Measurements from ENCODE around the gene INSR. TPM values are rescaled to one million over a fixed set of nuclear protein-coding genes. Genes with fewer than 3 reads are reported as not detected.

The INSR gene
- polyA plus RNA-seq, 6 donors from 2014 or later: 0.40 to 2.2 (median 0.52) TPM; not detected in 1

DNA sequence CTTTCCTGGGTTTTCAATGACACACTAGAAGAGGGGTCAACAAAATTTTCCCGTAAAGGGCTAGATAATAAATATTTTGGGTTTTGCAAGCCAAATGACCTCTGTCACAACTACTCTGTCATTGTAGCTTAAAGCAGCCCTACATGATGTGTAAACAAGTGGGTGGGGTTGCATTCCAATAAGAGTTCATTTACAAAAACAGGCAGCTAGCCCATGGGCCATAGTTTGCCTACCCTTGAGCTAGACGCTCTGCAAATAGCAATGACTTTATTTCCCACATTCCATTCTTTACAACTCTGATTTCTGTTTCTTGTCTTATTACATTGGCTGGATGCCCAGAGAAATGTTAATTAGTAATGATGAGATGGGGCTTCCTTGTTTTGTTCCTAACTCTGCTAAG lies 148.7 kb downstream of the INSR start:
- Mint-ChIP-seq H3K4me1 (peaks cover 4 to 7% (median 6%) of the 10 kb centered on the region in 3 donors), H3K36me3 (no peaks in the 10 kb centered on the region), H3K27ac (no peak overlapping the region), H3K9me3 (peaks cover 0 to 13% (median 0%) of the 10 kb centered on the region in 7 donors), H3K4me3 (no peak overlapping the region), H3K27me3 (no peaks in the 10 kb centered on the region)
- ATAC-seq (ENCODE audit: low read depth in 2 of 2) (no peak), DNase-seq (no peak)

DNA sequence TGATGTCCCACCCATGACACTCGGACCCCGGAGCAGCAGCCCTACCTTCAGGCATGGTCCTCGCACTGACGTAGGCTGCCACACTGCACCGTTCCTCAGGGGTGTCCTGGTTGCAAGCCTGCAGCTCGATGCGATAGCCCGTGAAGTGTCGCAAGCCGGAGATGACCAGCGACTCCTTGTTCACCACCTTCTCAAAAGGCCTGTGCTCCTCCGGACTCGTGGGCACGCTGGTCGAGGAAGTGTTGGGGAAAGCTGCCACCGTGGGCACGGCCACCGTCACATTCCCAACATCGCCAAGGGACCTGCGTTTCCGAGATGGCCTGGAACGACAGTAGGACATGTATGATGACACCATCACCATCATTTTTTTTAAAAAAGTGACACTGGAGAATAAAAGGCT lies 151.4 kb downstream of the INSR start:
- Mint-ChIP-seq H3K27me3 (no peaks in the 10 kb centered on the region), H3K27ac (no peak overlapping the region), H3K4me3 (no peak overlapping the region), H3K4me1 (no peaks in the 10 kb centered on the region), H3K9me3 (peaks cover 0 to 13% (median 0%) of the 10 kb centered on the region in 7 donors), H3K36me3 (no peaks in the 10 kb centered on the region)
- DNase-seq (no peak), ATAC-seq (ENCODE audit: low read depth in 2 of 2) (no peak)

DNA sequence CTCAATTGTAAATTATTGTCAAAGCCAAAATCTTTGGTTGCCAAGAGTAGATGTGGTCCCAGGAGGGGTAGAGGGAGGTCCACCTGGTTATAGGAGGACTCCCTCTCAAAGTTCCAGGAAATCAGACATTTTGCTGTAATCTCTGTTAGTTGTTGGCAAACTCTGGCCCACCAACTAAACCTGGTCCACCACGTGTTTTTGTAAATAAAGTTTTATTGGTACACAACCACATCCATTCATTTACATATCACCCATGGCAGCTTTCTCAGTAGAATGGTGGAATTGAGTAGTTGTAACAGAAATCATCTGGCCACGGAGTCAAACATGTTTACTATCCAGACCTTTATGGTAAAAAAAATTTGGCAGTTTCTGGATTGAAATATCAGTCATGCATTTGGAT lies 154.1 kb downstream of the INSR start:
- H3K27me3 Mint-ChIP-seq: no peaks in the 10 kb centered on the region
- ATAC-seq (ENCODE audit: low read depth in 2 of 2) (no peak), DNase-seq (no peak)
- H3K4me3 Mint-ChIP-seq: no peak overlapping the region
- H3K36me3 Mint-ChIP-seq: no peaks in the 10 kb centered on the region
- no peak overlapping the region for H3K27ac Mint-ChIP-seq
- H3K4me1 Mint-ChIP-seq: no peaks in the 10 kb centered on the region
- peaks cover 0 to 2% (median 0%) of the 10 kb centered on the region in 7 donors for H3K9me3 Mint-ChIP-seq

DNA sequence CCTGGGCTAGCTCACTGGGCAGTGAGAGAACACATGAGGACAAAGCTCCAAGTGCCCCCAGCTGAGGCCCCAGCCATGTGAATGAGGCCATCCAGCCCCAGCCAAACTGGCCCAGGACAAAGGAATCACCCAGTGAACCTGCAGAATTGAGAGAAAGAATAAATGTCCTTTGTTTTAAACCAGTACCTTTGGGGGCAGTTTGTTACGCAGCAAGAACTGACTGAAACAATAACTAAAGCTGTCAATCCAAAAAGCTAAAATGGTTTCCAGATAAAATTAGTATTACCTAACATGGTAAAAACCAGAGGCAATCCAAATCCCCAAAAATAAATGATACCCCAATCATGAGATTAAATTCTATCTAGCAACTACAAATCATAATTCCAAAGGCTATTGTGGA lies 155.1 kb downstream of the INSR start:
- no peak for DNase-seq
- no peaks in the 10 kb centered on the region for H3K27me3 Mint-ChIP-seq
- no peak overlapping the region for H3K4me3 Mint-ChIP-seq
- H3K4me1 Mint-ChIP-seq: no peaks in the 10 kb centered on the region
- peak overlapping the region in 2 of 6 donors; percentile 22 to 42 for H3K27ac Mint-ChIP-seq
- ATAC-seq (ENCODE audit: low read depth in 2 of 2): no peak
- no peaks in the 10 kb centered on the region for H3K36me3 Mint-ChIP-seq
- peaks cover 0 to 2% (median 0%) of the 10 kb centered on the region in 7 donors for H3K9me3 Mint-ChIP-seq

DNA sequence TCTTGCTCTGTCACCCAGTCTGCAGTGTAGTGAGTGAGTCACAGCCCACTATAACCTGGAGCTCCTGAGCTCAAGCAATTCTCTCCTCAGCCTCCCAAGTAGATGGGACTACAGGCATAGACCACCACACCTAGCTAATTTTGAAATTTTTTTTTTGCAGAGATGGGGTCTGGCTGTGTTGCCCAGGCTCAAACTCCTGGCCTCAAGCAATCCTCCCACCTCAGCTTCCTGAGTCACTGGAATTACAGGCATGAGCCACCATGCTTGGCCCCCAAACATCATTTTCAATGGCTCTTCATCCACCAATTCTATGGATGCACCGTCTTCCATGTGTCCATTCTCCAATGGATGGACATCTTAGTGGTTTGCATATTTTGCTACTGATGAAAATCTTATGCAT lies 155.8 kb downstream of the INSR start:
- ATAC-seq (ENCODE audit: low read depth in 2 of 2) (no peak), DNase-seq (no peak)
- Mint-ChIP-seq H3K27ac (no peak overlapping the region), H3K4me1 (no peaks in the 10 kb centered on the region), H3K27me3 (no peaks in the 10 kb centered on the region), H3K4me3 (no peak overlapping the region), H3K36me3 (no peaks in the 10 kb centered on the region), H3K9me3 (peaks cover 0 to 2% (median 0%) of the 10 kb centered on the region in 7 donors)

DNA sequence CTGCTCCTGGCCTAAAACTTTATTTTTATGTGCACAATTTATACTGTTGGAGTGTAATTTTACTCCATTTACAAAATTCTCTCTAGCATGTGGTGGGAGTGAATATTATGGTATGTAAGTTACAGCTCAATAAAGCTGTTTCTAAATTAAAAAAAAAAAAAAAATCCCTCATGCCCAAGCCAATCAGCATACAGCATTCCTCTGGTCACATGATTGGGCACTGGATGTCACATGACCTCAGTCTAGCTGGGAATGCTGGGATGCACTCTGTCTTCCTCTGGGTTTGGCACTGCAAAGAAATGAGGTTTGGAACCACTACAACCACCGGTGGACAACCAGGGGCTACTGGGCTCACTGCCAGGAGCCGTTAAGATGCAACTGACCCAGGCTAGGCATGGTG lies 157.1 kb downstream of the INSR start:
- Mint-ChIP-seq H3K4me3 (peak overlapping the region in 1 of 8 donors; percentile 25), H3K27ac (no peak overlapping the region), H3K9me3 (peaks cover 0 to 2% (median 0%) of the 10 kb centered on the region in 7 donors), H3K36me3 (no peaks in the 10 kb centered on the region), H3K27me3 (no peaks in the 10 kb centered on the region), H3K4me1 (no peaks in the 10 kb centered on the region)
- ATAC-seq (ENCODE audit: low read depth in 2 of 2) (no peak), DNase-seq (no peak)

DNA sequence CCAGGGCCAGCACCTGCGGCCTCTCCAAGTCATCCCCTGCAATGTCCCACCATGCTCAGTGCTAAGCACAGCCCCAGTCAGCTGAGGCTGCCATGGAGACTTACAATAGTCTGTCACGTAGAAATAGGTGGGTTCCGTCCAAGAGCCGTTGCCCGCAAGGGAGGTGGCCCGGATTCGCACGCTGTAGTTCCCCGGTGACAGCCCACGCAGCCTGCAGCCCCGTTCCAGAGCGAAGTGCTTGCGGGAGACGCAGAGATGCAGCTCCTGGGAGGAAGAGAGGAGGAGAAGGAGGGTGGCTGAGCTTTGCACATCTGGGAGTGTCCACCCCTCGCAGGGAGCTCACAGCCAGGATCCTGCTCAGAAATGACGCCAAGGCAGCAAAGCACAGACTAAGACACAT lies 162.2 kb downstream of the INSR start:
- no peak for ATAC-seq (ENCODE audit: low read depth in 2 of 2)
- Mint-ChIP-seq H3K4me1 (no peaks in the 10 kb centered on the region), H3K4me3 (no peak overlapping the region), H3K27me3 (no peaks in the 10 kb centered on the region), H3K9me3 (peaks cover 0 to 4% (median 1%) of the 10 kb centered on the region in 7 donors), H3K36me3 (no peaks in the 10 kb centered on the region), H3K27ac (no peak overlapping the region)
- no peak for DNase-seq

DNA sequence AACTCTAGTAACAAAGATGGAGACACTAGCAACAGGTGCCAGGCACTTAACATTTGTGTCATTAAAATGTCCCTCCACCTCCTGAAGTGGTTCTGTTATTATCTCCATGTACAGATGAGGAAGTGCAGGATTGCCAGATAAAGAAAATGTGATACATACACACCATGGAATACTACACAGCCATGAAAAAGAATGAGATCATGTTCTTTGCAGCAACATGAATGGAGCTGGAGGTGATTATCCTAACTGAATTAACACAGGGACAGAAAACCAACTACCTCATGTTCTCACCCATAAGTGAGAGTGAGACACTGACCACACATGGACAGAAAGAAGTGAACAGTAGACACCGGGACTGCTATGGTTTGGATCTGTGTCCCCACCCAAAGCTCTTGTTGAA lies 164.2 kb downstream of the INSR start:
- no peaks in the 10 kb centered on the region for H3K27me3 Mint-ChIP-seq
- H3K36me3 Mint-ChIP-seq: peaks cover 0 to 10% of the 10 kb centered on the region in 2 donors
- no peak overlapping the region for H3K4me3 Mint-ChIP-seq
- ATAC-seq (ENCODE audit: low read depth in 2 of 2) (no peak), DNase-seq (no peak)
- no peak overlapping the region for H3K27ac Mint-ChIP-seq
- H3K9me3 Mint-ChIP-seq: peaks cover 0 to 8% (median 5%) of the 10 kb centered on the region in 7 donors
- no peaks in the 10 kb centered on the region for H3K4me1 Mint-ChIP-seq

DNA sequence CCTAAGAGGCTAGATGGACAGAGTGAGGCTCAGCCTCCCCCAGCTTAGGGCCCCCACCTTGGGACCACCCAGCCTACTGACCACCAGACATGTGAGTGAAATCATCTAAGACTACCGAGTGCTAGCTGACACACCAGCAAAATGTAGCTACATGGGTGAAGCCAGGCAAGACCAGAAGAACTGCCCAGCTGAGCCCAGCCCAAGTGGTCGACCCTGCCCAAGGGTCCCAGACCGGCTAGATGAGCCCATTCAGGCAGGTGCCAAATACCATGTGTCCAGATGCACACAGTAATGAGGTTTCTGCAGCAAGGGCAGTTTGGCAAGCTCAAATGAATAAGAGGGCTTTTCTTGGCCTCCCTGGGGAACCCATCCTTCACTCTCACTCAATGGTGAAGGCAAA lies 168.1 kb downstream of the INSR start:
- H3K36me3 Mint-ChIP-seq: peaks cover 5 to 18% of the 10 kb centered on the region in 2 donors
- ATAC-seq (ENCODE audit: low read depth in 2 of 2) (no peak), DNase-seq (no peak)
- H3K4me3 Mint-ChIP-seq: no peak overlapping the region
- no peak overlapping the region for H3K27ac Mint-ChIP-seq
- H3K27me3 Mint-ChIP-seq: no peaks in the 10 kb centered on the region
- no peaks in the 10 kb centered on the region for H3K4me1 Mint-ChIP-seq
- H3K9me3 Mint-ChIP-seq: peaks cover 4 to 13% (median 5%) of the 10 kb centered on the region in 7 donors

DNA sequence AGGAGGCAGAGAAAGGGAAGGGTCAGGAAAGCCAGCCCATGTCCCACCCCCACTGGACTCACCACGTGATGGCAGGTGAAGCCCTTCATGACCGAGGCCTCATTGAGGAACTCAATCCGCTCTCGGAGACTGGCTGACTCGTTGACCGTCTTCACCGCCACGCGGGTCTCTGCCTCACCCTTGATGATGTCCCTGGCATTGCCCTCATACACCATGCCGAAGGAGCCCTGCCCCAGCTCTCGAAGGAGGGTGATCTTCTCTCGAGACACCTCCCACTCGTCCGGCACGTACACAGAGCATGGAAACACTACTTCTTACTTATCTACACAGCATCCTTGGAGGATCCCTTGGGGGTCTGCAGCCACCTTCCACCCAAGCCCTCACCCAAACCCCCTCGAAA lies 169.0 kb downstream of the INSR start:
- Mint-ChIP-seq H3K27me3 (no peaks in the 10 kb centered on the region), H3K4me3 (no peak overlapping the region), H3K27ac (peak overlapping the region in 1 of 6 donors; percentile 82), H3K4me1 (no peaks in the 10 kb centered on the region), H3K36me3 (peaks cover 5 to 18% of the 10 kb centered on the region in 2 donors), H3K9me3 (peaks cover 0 to 13% (median 5%) of the 10 kb centered on the region in 7 donors)
- DNase-seq: no peak
- no peak for ATAC-seq (ENCODE audit: low read depth in 2 of 2)

DNA sequence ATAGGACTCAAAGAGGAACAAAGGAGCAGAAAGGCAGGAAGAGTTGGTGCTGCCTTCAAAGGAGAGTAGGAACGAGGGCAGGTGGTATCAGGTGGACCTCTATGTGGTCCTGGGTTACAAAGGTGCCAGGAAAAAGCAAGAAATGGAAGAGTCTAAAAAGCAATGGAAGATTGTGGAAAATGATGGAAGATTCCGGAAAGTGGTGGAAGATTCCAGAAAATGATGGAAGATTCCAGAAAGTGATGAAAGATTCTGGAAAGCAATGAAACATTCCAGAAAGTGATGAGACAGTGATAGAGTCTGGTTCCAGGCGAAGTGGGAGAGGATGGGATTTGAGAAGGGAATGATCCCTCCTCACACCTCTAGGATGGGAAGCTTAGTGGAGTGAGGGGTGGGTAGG lies 169.4 kb downstream of the INSR start:
- H3K4me3 Mint-ChIP-seq: no peak overlapping the region

DNA sequence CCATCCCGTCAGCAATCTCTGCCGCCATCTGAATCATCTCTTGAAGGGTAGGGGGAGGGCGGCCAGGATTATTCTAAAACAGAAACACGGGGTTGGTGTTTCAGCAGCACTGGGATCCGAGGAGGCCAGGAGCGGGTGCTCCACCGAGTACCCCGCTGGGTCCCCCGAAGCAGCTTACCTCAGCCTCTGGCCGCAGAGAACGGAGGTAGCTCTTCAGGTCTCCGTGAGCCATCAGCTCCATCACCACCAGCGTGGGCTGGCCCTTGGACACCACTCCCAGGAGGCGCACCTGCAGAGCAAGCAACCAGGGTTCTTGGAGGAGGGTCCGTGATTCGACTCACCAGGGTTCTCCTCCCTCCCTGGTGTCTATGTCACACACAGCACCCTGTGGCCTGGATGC lies 171.5 kb downstream of the INSR start:
- DNase-seq: no peak
- no peaks in the 10 kb centered on the region for H3K4me1 Mint-ChIP-seq
- H3K27me3 Mint-ChIP-seq: no peaks in the 10 kb centered on the region
- ATAC-seq (ENCODE audit: low read depth in 2 of 2): no peak
- no peak overlapping the region for H3K4me3 Mint-ChIP-seq
- peaks cover 9 to 18% of the 10 kb centered on the region in 2 donors for H3K36me3 Mint-ChIP-seq
- H3K27ac Mint-ChIP-seq: no peak overlapping the region
- H3K9me3 Mint-ChIP-seq: peaks cover 0 to 13% (median 5%) of the 10 kb centered on the region in 7 donors

More for the DNA sequence above, 169.4 kb downstream of the INSR start:
- peaks cover 0 to 13% (median 5%) of the 10 kb centered on the region in 7 donors for H3K9me3 Mint-ChIP-seq
- DNase-seq (no peak), ATAC-seq (ENCODE audit: low read depth in 2 of 2) (no peak)
- peak overlapping the region in 1 of 6 donors; percentile 3 for H3K27ac Mint-ChIP-seq
- H3K36me3 Mint-ChIP-seq: peaks cover 5 to 18% of the 10 kb centered on the region in 2 donors
- H3K27me3 Mint-ChIP-seq: no peaks in the 10 kb centered on the region
- H3K4me1 Mint-ChIP-seq: no peaks in the 10 kb centered on the region

DNA sequence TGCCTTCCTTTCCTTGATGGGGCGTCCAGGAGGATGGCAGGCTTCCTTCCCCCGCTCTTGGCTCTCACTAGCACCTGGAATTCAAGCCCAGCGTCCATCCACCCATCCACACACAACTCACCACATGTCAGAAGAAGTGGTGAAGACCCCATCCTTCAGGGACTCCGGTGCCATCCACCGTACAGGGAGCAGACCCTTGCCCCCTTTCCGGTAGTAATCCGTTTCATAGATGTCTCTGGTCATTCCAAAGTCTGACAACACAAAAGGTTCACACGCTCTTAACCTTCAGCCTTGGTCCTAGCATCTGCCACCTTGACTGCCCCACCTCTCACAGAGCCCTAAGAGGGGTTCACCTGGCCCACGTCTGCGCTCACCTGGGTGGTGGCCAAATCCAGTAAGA lies 173.7 kb downstream of the INSR start:
- Mint-ChIP-seq H3K4me3 (no peak overlapping the region), H3K4me1 (no peaks in the 10 kb centered on the region), H3K27ac (no peak overlapping the region), H3K9me3 (peaks cover 0 to 6% (median 4%) of the 10 kb centered on the region in 7 donors), H3K36me3 (peaks cover 12 to 14% of the 10 kb centered on the region in 2 donors), H3K27me3 (no peaks in the 10 kb centered on the region)
- DNase-seq: no peak
- ATAC-seq (ENCODE audit: low read depth in 2 of 2): no peak

DNA sequence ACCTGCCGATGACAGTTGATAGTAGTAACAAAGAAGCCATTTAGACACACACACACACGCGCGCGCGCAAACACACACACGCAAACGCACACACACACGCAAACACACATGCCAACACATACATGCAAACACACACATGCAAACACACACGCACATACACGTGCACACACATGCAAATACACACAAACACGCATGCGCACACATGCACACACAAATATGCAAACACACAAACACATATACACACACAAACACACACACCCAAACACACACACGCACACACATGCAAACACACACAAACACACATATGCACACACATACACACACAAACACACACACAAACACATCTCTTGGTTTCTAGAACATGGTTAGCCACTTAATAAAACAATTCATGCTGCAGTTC lies 174.6 kb downstream of the INSR start:
- DNase-seq (no peak), ATAC-seq (ENCODE audit: low read depth in 2 of 2) (no peak)
- peaks cover 3 to 10% of the 10 kb centered on the region in 2 donors for H3K36me3 Mint-ChIP-seq
- no peaks in the 10 kb centered on the region for H3K27me3 Mint-ChIP-seq
- no peak overlapping the region for H3K4me3 Mint-ChIP-seq
- H3K4me1 Mint-ChIP-seq: no peaks in the 10 kb centered on the region
- H3K27ac Mint-ChIP-seq: no peak overlapping the region
- H3K9me3 Mint-ChIP-seq: peaks cover 0 to 2% (median 0%) of the 10 kb centered on the region in 7 donors

DNA sequence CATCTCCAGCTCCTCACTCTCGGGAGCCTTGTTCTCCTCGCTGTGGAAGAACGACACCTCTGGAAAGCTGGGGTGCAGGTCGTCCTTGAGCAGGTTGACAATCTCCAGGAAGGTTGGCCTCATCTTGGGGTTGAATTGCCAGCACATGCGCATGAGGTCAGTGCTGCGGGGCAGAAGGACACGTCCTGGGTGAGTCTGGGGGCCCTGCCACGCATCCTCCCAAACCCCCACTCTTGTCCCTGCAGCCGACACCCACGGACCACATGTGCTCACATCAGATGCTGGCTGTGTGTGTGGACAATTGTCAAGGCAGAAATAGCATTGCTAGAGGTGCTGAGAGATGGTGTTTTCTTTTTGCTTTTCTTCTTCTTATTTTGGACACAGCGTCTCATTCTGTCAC lies 177.0 kb downstream of the INSR start:
- ATAC-seq (ENCODE audit: low read depth in 2 of 2) (no peak), DNase-seq (no peak)
- no peaks in the 10 kb centered on the region for H3K27me3 Mint-ChIP-seq
- H3K4me3 Mint-ChIP-seq: no peak overlapping the region
- no peak overlapping the region for H3K27ac Mint-ChIP-seq
- no peaks in the 10 kb centered on the region for H3K4me1 Mint-ChIP-seq
- peaks cover 0 to 5% (median 0%) of the 10 kb centered on the region in 7 donors for H3K9me3 Mint-ChIP-seq
- peaks cover 0 to 8% of the 10 kb centered on the region in 2 donors for H3K36me3 Mint-ChIP-seq
